Germinal center (tissue), 1 donor: Measurements from ENCODE around the gene DEPP1.

Experiments
- DNase-seq: peaks from one replicate; pipeline ENCODE4 v3.0.0; 2012; ENCODE audit warnings: mixed read lengths, low spot score

Gene DEPP1

GRCh38 chr10:44933451-44934321, 44.9 kb downstream of the DEPP1 start:
- no peak for DNase-seq

GRCh38 chr10:44932517-44933450, 45.8 kb downstream of the DEPP1 start:
- peak; percentile 70 for DNase-seq

- DNase-seq, result no peak
These were observed 46.7 kb downstream of the DEPP1 start for GRCh38 chr10:44931621-44932516.

- DNase-seq, result no peak
These were observed 47.5 kb downstream of the DEPP1 start for GRCh38 chr10:44930904-44931620.

- no peak for DNase-seq
These were observed 49.0 kb downstream of the DEPP1 start for GRCh38 chr10:44929356-44930255.

DNA sequence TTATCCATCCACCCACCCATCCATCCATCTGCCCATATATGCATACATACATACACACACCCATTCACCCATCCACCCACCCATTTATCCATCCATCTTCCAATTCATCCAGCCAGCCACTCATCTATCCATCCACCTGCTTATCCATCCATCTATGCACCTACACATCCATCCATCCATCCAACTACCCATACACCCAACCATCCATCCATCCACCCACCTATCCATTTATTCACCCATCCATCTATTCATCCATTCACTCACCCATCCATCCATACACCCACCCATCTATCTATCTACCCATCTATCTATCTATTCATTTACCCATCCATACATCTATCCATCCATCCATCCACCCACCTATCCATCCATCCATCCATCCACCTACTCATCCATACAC, 50.1 kb downstream of the DEPP1 start:
- DNase-seq, result no peak

DNA sequence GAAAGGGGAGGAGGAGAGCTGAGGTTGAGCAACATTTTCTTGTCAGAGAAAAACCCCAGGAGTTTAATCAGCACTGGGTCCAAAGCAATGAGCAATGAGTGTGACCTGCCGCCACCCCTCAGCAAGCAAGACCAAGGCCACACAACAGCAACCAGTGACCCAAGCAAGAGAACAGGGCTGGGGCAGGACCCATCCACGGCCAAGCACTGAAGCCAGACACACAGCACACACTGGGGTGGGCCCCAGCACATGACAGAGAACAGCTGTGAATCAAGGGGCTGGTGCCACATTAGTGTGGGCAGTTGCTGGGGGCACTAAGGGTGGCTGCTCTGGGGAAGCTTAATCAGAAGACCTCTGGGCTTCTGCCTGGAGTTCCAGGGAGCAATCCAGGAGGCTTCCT, 51.3 kb downstream of the DEPP1 start:
- DNase-seq, result no peak

DNA sequence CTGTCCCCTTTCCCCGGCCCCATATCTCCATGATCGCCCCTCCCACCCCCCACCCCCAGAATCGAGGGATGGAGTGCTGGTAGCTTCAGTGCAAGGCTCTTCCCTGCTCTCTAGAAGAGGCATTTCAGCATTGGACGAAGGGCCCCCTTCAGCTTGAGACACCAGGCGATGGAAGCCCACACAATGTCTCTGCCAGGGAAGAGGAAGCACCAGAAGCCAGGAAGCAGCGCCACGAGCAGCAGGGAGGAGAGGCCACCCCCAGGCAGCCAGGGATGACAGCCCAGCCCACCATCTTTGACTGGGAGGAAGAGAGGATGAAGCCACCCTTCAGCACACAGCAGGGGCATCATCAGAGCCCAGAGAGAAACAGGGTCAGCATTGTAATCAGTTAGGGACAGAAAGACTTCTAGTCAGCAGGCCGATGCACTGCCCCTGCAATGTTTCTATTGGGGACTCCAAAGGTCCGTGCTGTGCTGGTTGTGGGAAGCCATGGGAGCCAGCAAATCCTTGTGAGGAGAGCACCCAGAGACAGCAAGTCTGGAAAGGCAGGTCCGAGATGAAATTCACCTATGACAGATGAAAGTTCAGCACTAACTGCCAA, 51.8 kb downstream of the DEPP1 start:
- DNase-seq, result no peak
